NCI-H146 treated with DMSO at 0.1 percent for 48 hours (cell line): ENCODE results near the gene PTPRG.

ENCODE experiments used
- DNase-seq: peaks from one replicate; lab custom pipeline; 2025; ENCODE audit not compliant: unreplicated experiment; lab: John Stamatoyannopoulos, UW

Gene PTPRG

GRCh38 chr3:62277986-62278385 is 716.6 kb downstream of the PTPRG start:
- no peak for DNase-seq

GRCh38 chr3:62281726-62282125 is 720.4 kb downstream of the PTPRG start:
- DNase-seq = no peak

- no peak for DNase-seq
Measured at GRCh38 chr3:62284442-62284841, 723.1 kb downstream of the PTPRG start.

- no peak for DNase-seq
Measured at GRCh38 chr3:62287392-62287927, 726.1 kb downstream of the PTPRG start.

GRCh38 chr3:62289922-62290321 is 728.6 kb downstream of the PTPRG start:
- no peak for DNase-seq

GRCh38 chr3:62293051-62293780 is 731.8 kb downstream of the PTPRG start:
- DNase-seq = no peak

- no peak for DNase-seq
Measured at GRCh38 chr3:62295571-62295970, 734.2 kb downstream of the PTPRG start.

- DNase-seq = no peak
Measured at GRCh38 chr3:62300617-62301016, 739.2 kb downstream of the PTPRG start.

GRCh38 chr3:62312201-62312600 is 750.8 kb downstream of the PTPRG start:
- no peak for DNase-seq

GRCh38 chr3:62316525-62316924 is 755.2 kb downstream of the PTPRG start:
- no peak for DNase-seq

GRCh38 chr3:62318365-62318751 is 757.0 kb downstream of the PTPRG start:
- DNase-seq = no peak

- DNase-seq = no peak
Measured at GRCh38 chr3:62318752-62319569, 757.6 kb downstream of the PTPRG start.

- DNase-seq = peak; percentile 6
Measured at GRCh38 chr3:62319570-62320243, 758.3 kb downstream of the PTPRG start.

- DNase-seq = no peak
Measured at GRCh38 chr3:62323241-62323640, 761.9 kb downstream of the PTPRG start.

- no peak for DNase-seq
Measured at GRCh38 chr3:62325896-62326295, 764.5 kb downstream of the PTPRG start.

GRCh38 chr3:62329971-62330370 is 768.6 kb downstream of the PTPRG start:
- no peak for DNase-seq

GRCh38 chr3:62332017-62332416 is 770.6 kb downstream of the PTPRG start:
- DNase-seq = no peak

- DNase-seq = no peak
Measured at GRCh38 chr3:62332835-62333244, 771.5 kb downstream of the PTPRG start.

- no peak for DNase-seq
Measured at GRCh38 chr3:62335196-62335595, 773.8 kb downstream of the PTPRG start.

GRCh38 chr3:62343755-62344154 is 782.4 kb downstream of the PTPRG start:
- DNase-seq = no peak
